HEK293 (cell line): ENCODE results near the gene BAD.

Experiments used
- ATF2 ChIP-seq: fragments of 450-650 bp; formaldehyde crosslinking; IDR thresholded peaks from 2 replicates; pipeline ENCODE4 v1.5.1; 2016; ENCODE audit warnings: missing biosample characterization, missing genetic modification characterization, low read depth
- CTCF ChIP-seq: fragments of 450-650 bp; formaldehyde crosslinking; IDR thresholded peaks from 2 replicates; pipeline ENCODE4 v1.5.1; 2016; ENCODE audit warnings: missing biosample characterization, missing genetic modification characterization
- ZNF239 ChIP-seq: fragments of 450-650 bp; formaldehyde crosslinking; IDR thresholded peaks from 2 replicates; pipeline ENCODE4 v1.5.1; 2016; ENCODE audit warnings: missing biosample characterization, missing genetic modification characterization
- ZNF274 ChIP-seq, 2 experiments: fragments of 200-500 bp in 1 of 2; fragments of 450-650 bp in 1 of 2; sonication (Bioruptor generic) in 1 of 2; formaldehyde crosslinking in 1 of 2; IDR thresholded peaks; 2 replicates each; pipeline versions ENCODE4 v1.5.1 to v1.6.1; 2014 to 2016; ENCODE audit warnings: borderline replicate concordance in 1 of 2, inconsistent platforms in 1 of 2, low read length in 1 of 2, missing biosample characterization in 1 of 2, missing genetic modification characterization in 1 of 2
- ZNF341 ChIP-seq: fragments of 450-650 bp; formaldehyde crosslinking; IDR thresholded peaks from 2 replicates; pipeline ENCODE4; 2016; ENCODE audit warnings: low read depth, missing biosample characterization, missing genetic modification characterization
- ZNF558 ChIP-seq: fragments of 450-650 bp; formaldehyde crosslinking; IDR thresholded peaks from 2 replicates; pipeline ENCODE4 v1.5.1; 2016; ENCODE audit warnings: missing biosample characterization, missing genetic modification characterization
- ZNF560 ChIP-seq: fragments of 450-650 bp; formaldehyde crosslinking; IDR thresholded peaks from 2 replicates; pipeline ENCODE4 v1.5.1; 2017; ENCODE audit warnings: missing biosample characterization, missing genetic modification characterization, borderline replicate concordance
- ZNF561 ChIP-seq: fragments of 450-650 bp; IDR thresholded peaks from 2 replicates; pipeline ENCODE4 v1.5.1; 2018; ENCODE audit warnings: missing biosample characterization, missing genetic modification characterization, borderline replicate concordance
- ZSCAN18 ChIP-seq: fragments of 450-650 bp; formaldehyde crosslinking; IDR thresholded peaks from 2 replicates; pipeline ENCODE4 v1.5.1; 2016; ENCODE audit warnings: missing biosample characterization, missing genetic modification characterization
- TF ChIP-seq, protein P1 (sequence below): fragments of 450-650 bp; formaldehyde crosslinking; IDR thresholded peaks from 2 replicates; pipeline ENCODE4 v1.5.1; 2016; ENCODE audit warnings: missing biosample characterization, missing genetic modification characterization
- TF ChIP-seq, protein P2 (sequence below): fragments of 450-650 bp; formaldehyde crosslinking; IDR thresholded peaks from 2 replicates; pipeline ENCODE4 v1.5.1; 2016; ENCODE audit warnings: missing biosample characterization, missing genetic modification characterization
- TF ChIP-seq, protein P3 (sequence below): fragments of 450-650 bp; formaldehyde crosslinking; IDR thresholded peaks from 2 replicates; pipeline ENCODE4 v1.5.1; 2016; ENCODE audit warnings: missing biosample characterization, missing genetic modification characterization

DNA sequence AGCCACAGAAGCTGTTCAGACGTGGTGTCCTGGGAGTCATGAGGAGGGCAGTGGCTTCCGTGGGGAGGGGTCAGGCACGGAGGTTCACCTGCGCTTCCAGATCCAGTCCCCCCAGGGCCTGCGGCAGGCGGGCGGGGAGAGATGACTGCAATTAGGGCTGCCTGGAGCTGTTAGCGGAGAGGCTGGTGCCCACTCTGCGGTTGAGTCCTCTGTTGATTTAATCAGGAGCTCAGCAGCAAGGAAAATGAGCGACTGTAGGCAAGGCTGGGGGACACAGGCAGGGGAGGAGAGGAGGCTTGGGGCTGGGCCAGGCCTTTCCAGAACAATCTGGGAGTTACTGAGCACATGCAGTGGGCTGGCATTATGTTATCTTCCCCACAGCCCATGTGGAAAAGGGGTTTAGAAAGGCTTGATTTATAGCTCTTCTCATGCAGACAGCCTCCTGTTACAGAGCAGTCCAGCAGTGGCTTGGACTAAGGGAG, 20.1 kb downstream of the BAD start:
- TF ChIP-seq ZNF558 (tag by site-specific recombination) (no peak), ZNF561 (tag by site-specific recombination) (no peak), ZNF560 (tag by site-specific recombination) (no peak), CTCF (tag by site-specific recombination) (no peak), ATF2 (tag by site-specific recombination) (no peak), ZSCAN18 (tag by site-specific recombination) (no peak), ZNF239 (tag by site-specific recombination) (no peak), ZNF341 (no peak), ZNF274 (IDR thresholded peaks at IDR 0.05; ENCODE audit: low read length) (no peak), ZNF274 (tag by site-specific recombination; IDR thresholded peaks at IDR 0.05; ENCODE audit: borderline replicate concordance) (no peak)
- TF ChIP-seq, protein P1, sequence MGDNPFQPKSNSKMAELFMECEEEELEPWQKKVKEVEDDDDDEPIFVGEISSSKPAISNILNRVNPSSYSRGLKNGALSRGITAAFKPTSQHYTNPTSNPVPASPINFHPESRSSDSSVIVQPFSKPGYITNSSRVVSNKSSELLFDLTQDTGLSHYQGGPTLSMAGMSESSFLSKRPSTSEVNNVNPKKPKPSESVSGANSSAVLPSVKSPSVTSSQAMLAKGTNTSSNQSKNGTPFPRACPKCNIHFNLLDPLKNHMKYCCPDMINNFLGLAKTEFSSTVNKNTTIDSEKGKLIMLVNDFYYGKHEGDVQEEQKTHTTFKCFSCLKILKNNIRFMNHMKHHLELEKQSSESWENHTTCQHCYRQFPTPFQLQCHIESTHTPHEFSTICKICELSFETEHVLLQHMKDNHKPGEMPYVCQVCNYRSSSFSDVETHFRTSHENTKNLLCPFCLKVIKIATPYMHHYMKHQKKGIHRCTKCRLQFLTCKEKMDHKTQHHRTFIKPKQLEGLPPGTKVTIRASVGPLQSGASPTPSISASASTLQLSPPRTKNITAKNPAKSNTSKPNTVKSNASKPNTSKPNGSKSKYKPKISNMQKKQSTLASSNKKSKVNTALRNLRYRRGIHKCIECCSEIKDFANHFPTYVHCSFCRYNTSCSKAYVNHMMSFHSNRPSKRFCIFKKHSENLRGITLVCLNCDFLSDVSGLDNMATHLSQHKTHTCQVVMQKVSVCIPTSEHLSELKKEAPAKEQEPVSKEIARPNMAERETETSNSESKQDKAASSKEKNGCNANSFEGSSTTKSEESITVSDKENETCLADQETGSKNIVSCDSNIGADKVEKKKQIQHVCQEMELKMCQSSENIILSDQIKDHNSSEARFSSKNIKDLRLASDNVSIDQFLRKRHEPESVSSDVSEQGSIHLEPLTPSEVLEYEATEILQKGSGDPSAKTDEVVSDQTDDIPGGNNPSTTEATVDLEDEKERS (tag by site-specific recombination): no peak
- TF ChIP-seq, protein P2, sequence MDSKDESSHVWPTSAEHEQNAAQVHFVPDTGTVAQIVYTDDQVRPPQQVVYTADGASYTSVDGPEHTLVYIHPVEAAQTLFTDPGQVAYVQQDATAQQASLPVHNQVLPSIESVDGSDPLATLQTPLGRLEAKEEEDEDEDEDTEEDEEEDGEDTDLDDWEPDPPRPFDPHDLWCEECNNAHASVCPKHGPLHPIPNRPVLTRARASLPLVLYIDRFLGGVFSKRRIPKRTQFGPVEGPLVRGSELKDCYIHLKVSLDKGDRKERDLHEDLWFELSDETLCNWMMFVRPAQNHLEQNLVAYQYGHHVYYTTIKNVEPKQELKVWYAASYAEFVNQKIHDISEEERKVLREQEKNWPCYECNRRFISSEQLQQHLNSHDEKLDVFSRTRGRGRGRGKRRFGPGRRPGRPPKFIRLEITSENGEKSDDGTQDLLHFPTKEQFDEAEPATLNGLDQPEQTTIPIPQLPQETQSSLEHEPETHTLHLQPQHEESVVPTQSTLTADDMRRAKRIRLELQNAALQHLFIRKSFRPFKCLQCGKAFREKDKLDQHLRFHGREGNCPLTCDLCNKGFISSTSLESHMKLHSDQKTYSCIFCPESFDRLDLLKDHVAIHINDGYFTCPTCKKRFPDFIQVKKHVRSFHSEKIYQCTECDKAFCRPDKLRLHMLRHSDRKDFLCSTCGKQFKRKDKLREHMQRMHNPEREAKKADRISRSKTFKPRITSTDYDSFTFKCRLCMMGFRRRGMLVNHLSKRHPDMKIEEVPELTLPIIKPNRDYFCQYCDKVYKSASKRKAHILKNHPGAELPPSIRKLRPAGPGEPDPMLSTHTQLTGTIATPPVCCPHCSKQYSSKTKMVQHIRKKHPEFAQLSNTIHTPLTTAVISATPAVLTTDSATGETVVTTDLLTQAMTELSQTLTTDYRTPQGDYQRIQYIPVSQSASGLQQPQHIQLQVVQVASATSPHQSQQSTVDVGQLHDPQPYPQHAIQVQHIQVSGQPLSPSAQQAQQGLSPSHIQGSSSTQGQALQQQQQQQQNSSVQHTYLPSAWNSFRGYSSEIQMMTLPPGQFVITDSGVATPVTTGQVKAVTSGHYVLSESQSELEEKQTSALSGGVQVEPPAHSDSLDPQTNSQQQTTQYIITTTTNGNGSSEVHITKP: no peak
- TF ChIP-seq, protein P3, sequence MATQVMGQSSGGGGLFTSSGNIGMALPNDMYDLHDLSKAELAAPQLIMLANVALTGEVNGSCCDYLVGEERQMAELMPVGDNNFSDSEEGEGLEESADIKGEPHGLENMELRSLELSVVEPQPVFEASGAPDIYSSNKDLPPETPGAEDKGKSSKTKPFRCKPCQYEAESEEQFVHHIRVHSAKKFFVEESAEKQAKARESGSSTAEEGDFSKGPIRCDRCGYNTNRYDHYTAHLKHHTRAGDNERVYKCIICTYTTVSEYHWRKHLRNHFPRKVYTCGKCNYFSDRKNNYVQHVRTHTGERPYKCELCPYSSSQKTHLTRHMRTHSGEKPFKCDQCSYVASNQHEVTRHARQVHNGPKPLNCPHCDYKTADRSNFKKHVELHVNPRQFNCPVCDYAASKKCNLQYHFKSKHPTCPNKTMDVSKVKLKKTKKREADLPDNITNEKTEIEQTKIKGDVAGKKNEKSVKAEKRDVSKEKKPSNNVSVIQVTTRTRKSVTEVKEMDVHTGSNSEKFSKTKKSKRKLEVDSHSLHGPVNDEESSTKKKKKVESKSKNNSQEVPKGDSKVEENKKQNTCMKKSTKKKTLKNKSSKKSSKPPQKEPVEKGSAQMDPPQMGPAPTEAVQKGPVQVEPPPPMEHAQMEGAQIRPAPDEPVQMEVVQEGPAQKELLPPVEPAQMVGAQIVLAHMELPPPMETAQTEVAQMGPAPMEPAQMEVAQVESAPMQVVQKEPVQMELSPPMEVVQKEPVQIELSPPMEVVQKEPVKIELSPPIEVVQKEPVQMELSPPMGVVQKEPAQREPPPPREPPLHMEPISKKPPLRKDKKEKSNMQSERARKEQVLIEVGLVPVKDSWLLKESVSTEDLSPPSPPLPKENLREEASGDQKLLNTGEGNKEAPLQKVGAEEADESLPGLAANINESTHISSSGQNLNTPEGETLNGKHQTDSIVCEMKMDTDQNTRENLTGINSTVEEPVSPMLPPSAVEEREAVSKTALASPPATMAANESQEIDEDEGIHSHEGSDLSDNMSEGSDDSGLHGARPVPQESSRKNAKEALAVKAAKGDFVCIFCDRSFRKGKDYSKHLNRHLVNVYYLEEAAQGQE (tag by site-specific recombination): no peak
